K562 (cell line): Measurements from ENCODE around the gene SLC6A7. TPM values are rescaled to one million over a fixed set of nuclear protein-coding genes. Genes with fewer than 3 reads are reported as not detected.

Source experiments
- ARNT ChIP-seq, 2 experiments: fragments of 450-650 bp; IDR thresholded peaks; 2 replicates each; pipeline ENCODE4 v1.6.1; 2016; ENCODE audit warnings: mild to moderate bottlenecking in 1 of 2
- BCOR ChIP-seq: fragments of 450-650 bp; IDR thresholded peaks from 2 replicates; pipeline ENCODE4 v1.6.1; 2016
- KLF10 ChIP-seq: fragments of 250-450 bp; sonication (Bioruptor Pico); IDR thresholded peaks from 2 replicates; pipeline ENCODE4 v1.6.1; 2021; ENCODE audit warnings: matching md5 sums
- MIER1 ChIP-seq: fragments of 450-650 bp; IDR thresholded peaks from 2 replicates; pipeline ENCODE4 v1.6.1; 2016; ENCODE audit warnings: antibody characterized with exemption, mild to moderate bottlenecking, low read depth
- PATZ1 ChIP-seq: fragments of 250-450 bp; sonication (Bioruptor Pico); IDR thresholded peaks from 2 replicates; pipeline ENCODE4 v1.5.0; 2020; ENCODE audit warnings: mild to moderate bottlenecking, borderline replicate concordance
- PBX2 ChIP-seq, 2 experiments: IDR thresholded peaks in 1 of 2; conservative IDR thresholded peaks in 1 of 2; 2 replicates each; pipeline ENCODE4 v1.6.1; 2016; ENCODE audit warnings: low read depth in 2 of 2, mild to moderate bottlenecking in 1 of 2, missing compliant biosample characterization in 1 of 2, missing genetic modification characterization in 1 of 2, moderate library complexity in 1 of 2
- RBM25 ChIP-seq: fragments of 200-400 bp; formaldehyde crosslinking; IDR thresholded peaks from 2 replicates; pipeline ENCODE4 v1.6.1; 2018; ENCODE audit warnings: low read length, low read depth, moderate library complexity; ENCODE audit not compliant: severe bottlenecking
- U2AF1 ChIP-seq: fragments of 200-400 bp; formaldehyde crosslinking; optimal IDR thresholded peaks from 2 replicates; pipeline ENCODE3; 2017; ENCODE audit warnings: mild to moderate bottlenecking, low read depth, low read length, moderate library complexity
- ZNF318 ChIP-seq, 2 experiments: fragments of 450-650 bp; IDR thresholded peaks; 2 replicates each; pipeline ENCODE4 v1.6.1; 2016; ENCODE audit warnings: mild to moderate bottlenecking in 2 of 2, borderline replicate concordance in 1 of 2, low read depth in 1 of 2, moderate library complexity in 1 of 2
- ZNF76 ChIP-seq: fragments of 250-450 bp; sonication (Bioruptor Pico); IDR thresholded peaks from 2 replicates; pipeline ENCODE4 v1.4.0; 2020; ENCODE audit warnings: mild to moderate bottlenecking, moderate library complexity, borderline replicate concordance
- ZNF778 ChIP-seq: fragments of 450-650 bp; formaldehyde crosslinking; IDR thresholded peaks from 2 replicates; pipeline ENCODE4 v1.4.0; 2020; ENCODE audit warnings: mild to moderate bottlenecking, moderate library complexity
- polyA plus RNA-seq, 8 experiments: library from polyadenylated mRNA; depleted of rRNA in 4 of 8; stranded (reverse) in 5 of 8; unstranded in 3 of 8; fragments of >200 nt; fragmentation: Nextera tagmentation in 2 of 8; fragmentation: Illumina TruSeq in 1 of 8; extraction: Ambion mirVana in 2 of 8; extraction: Trizol in 1 of 8; gene quantifications; 2 replicates each; pipeline versions ENCODE4 v1.2.1 to v1.2.3, GENCODE V29; 2011 to 2014; ENCODE audit warnings: inconsistent platforms in 1 of 8, missing spikeins in 1 of 8
- total RNA-seq, 7 experiments: library from RNA; depleted of rRNA in 6 of 7; stranded (reverse); fragments of >200 nt in 6 of 7; fragmentation: Illumina TruSeq in 2 of 7; extraction: Trizol in 2 of 7; gene quantifications; 2 replicates each; pipeline versions ENCODE4 v1.2.1 to v1.2.3, GENCODE V29; 2011 to 2021; ENCODE audit warnings: low replicate concordance in 1 of 7

Gene SLC6A7
- total and polyA plus RNA-seq, 9 of the 15 experiments (the other 6 are each of a cell fraction or from before 2014, with no cell fraction given): not detected

GRCh38 chr5:150253416-150254208 lies 63.8 kb downstream of the SLC6A7 start (continued):
- TF ChIP-seq ZNF318 (IDR thresholded peaks at IDR 0.05; ENCODE audit: borderline replicate concordance in 1 of 2, low read depth in 1 of 2) (no peak), ZNF76 (CRISPR knock-in tag) (no peak), MIER1 (peak; percentile 76), KLF10 (no peak), ARNT (IDR thresholded peaks at IDR 0.05) (no peak), ZNF778 (CRISPR knock-in tag) (no peak), PATZ1 (no peak), RBM25 (peak; percentile 34), BCOR (peak; percentile 33; the same call in 1 of the 2 replicates), PBX2 (CRISPR knock-in tag; IDR thresholded peaks at IDR 0.05; ENCODE audit: low read depth) (no peak), PBX2 (tag; conservative IDR thresholded peaks at IDR 0.05; ENCODE audit: low read depth) (no peak), U2AF1 (no peak)
